H7 (cell line): ENCODE measurements around the gene RNF224. TPM values are rescaled to one million over a fixed set of nuclear protein-coding genes. Genes with fewer than 3 reads are reported as not detected.
A peak's percentile ranks its signal among the peaks of the same experiment; 100 is the strongest.

Experiments used
- DNase-seq: peaks from one replicate; pipeline ENCODE4 v3.0.0; 2012
- H3K27me3 ChIP-seq: 2 replicates; pipeline ENCODE4 v1.6.0; 2011; ENCODE audit warnings: mild to moderate bottlenecking, low read length; ENCODE audit not compliant: control insufficient read depth, insufficient read depth
- H3K36me3 ChIP-seq: replicated peaks from 2 replicates; pipeline ENCODE4 v1.5.1; 2011; ENCODE audit warnings: low read length; ENCODE audit not compliant: control insufficient read depth, insufficient read depth
- H3K4me3 ChIP-seq: 2 replicates; pipeline ENCODE4 v1.5.1; 2011; ENCODE audit warnings: low read depth, mild to moderate bottlenecking, control low read depth, low read length, moderate library complexity; ENCODE audit not compliant: insufficient read depth
- total RNA-seq: library from RNA; depleted of rRNA; stranded (reverse); fragments of >200 nt; shearing (Covaris generic); gene quantifications from 2 replicates; pipeline ENCODE4 v1.2.3, GENCODE V29; 2014

Gene RNF224
- total RNA-seq, 1 experiment from 2014 or later, result not detected

- H3K4me3 ChIP-seq, result no peak overlapping the region
- no peaks in the 10 kb centered on the region for H3K27me3 ChIP-seq
- H3K36me3 ChIP-seq, result peaks cover 3% of the 10 kb centered on the region
- DNase-seq, result no peak
Measured at GRCh38 chr9:137215196-137215986, 11.9 kb upstream of the RNF224 start.

- Histone ChIP-seq H3K36me3 (peaks cover 3% of the 10 kb centered on the region), H3K4me3 (no peak overlapping the region), H3K27me3 (no peaks in the 10 kb centered on the region; the same call in 1 of the 2 replicates)
- DNase-seq, result no peak
Measured at GRCh38 chr9:137216188-137216965, 10.9 kb upstream of the RNF224 start.

GRCh38 chr9:137217276-137218211 lies 9.8 kb upstream of the RNF224 start:
- peak; percentile 97 for DNase-seq
- Histone ChIP-seq H3K4me3 (no peak overlapping the region), H3K36me3 (peaks cover 3% of the 10 kb centered on the region), H3K27me3 (peaks cover 6% of the 10 kb centered on the region)

GRCh38 chr9:137218212-137218753 lies 9.0 kb upstream of the RNF224 start:
- peaks cover 10% of the 10 kb centered on the region for H3K27me3 ChIP-seq
- no peak overlapping the region for H3K4me3 ChIP-seq
- no peak for DNase-seq
- H3K36me3 ChIP-seq, result peaks cover 3% of the 10 kb centered on the region

GRCh38 chr9:137218754-137219271 lies 8.5 kb upstream of the RNF224 start:
- no peak for DNase-seq
- Histone ChIP-seq H3K36me3 (peaks cover 3% of the 10 kb centered on the region), H3K4me3 (no peak overlapping the region), H3K27me3 (peaks cover 10% of the 10 kb centered on the region)

GRCh38 chr9:137219757-137220316 lies 7.5 kb upstream of the RNF224 start:
- H3K4me3 ChIP-seq, result no peak overlapping the region
- no peak for DNase-seq
- peaks cover 2% of the 10 kb centered on the region for H3K36me3 ChIP-seq
- peaks cover 10% of the 10 kb centered on the region for H3K27me3 ChIP-seq

GRCh38 chr9:137220317-137221094 lies 6.8 kb upstream of the RNF224 start:
- Histone ChIP-seq H3K4me3 (no peak overlapping the region), H3K27me3 (peaks cover 10% of the 10 kb centered on the region), H3K36me3 (no peaks in the 10 kb centered on the region; the same call in 1 of the 2 replicates)
- peak; percentile 74 for DNase-seq

- H3K4me3 ChIP-seq, result peak overlapping the region; percentile 51
- H3K36me3 ChIP-seq, result no peaks in the 10 kb centered on the region; the same call in 1 of the 2 replicates
- peaks cover 10% of the 10 kb centered on the region for H3K27me3 ChIP-seq
- no peak for DNase-seq
Measured at GRCh38 chr9:137221095-137221505, 6.2 kb upstream of the RNF224 start.

- no peaks in the 10 kb centered on the region for H3K36me3 ChIP-seq
- peak overlapping the region; percentile 51 for H3K4me3 ChIP-seq
- H3K27me3 ChIP-seq, result peaks cover 10% of the 10 kb centered on the region
- DNase-seq, result peak; percentile 94
Measured at GRCh38 chr9:137221506-137222111, 5.7 kb upstream of the RNF224 start.

GRCh38 chr9:137222190-137223077 lies 4.9 kb upstream of the RNF224 start, which contains the start of gene RNF208:
Gene RNF208 (minus strand): TSS chr9:137222240. CDS start chr9:137221212, 1,028 bp downstream.
- Histone ChIP-seq H3K27me3 (peaks cover 10% of the 10 kb centered on the region), H3K4me3 (peak within 1 kb of the TSS; percentile 78), H3K36me3 (no peaks in the 10 kb centered on the region)
- peak; percentile 87 for DNase-seq

- Histone ChIP-seq H3K27me3 (peaks cover 10% of the 10 kb centered on the region), H3K4me3 (peak overlapping the region; percentile 78), H3K36me3 (no peaks in the 10 kb centered on the region)
- peak; percentile 100 for DNase-seq
Measured at GRCh38 chr9:137223078-137223970, 4.0 kb upstream of the RNF224 start.
